ENCODE results near the gene RWDD1. TPM values are rescaled to one million over a fixed set of nuclear protein-coding genes. Genes with fewer than 3 reads are reported as not detected.

The RWDD1 gene
- total RNA-seq (2014; rRNA removed; shearing (Covaris generic)), result 9.1 and 15.4 TPM in 2 replicates

GRCh38 chr6:116570856-116571682 is at the start of gene RWDD1:
Gene RWDD1, plus strand, starts transcription at chr6:116571504. Its CDS starts 79 bp downstream, at chr6:116571583.
- peak; percentile 97 for DNase-seq (ENCODE audit: low spot score)

- no peak for DNase-seq (ENCODE audit: low spot score)
These were observed 48.4 kb upstream of the RWDD1 start for GRCh38 chr6:116522896-116523295.

GRCh38 chr6:116524236-116524635 is 47.1 kb upstream of the RWDD1 start:
- DNase-seq (ENCODE audit: low spot score), result no peak

- no peak for DNase-seq (ENCODE audit: low spot score)
These were observed 43.2 kb upstream of the RWDD1 start for GRCh38 chr6:116528133-116528532.

- DNase-seq (ENCODE audit: low spot score), result no peak
These were observed 42.5 kb upstream of the RWDD1 start for GRCh38 chr6:116528780-116529179.

- DNase-seq (ENCODE audit: low spot score), result no peak
These were observed 41.6 kb upstream of the RWDD1 start for GRCh38 chr6:116529466-116530290.

- DNase-seq (ENCODE audit: low spot score), result no peak
These were observed 40.9 kb upstream of the RWDD1 start for GRCh38 chr6:116530436-116530835.

GRCh38 chr6:116531675-116532570 is 39.4 kb upstream of the RWDD1 start:
- DNase-seq (ENCODE audit: low spot score), result peak; percentile 71

- DNase-seq (ENCODE audit: low spot score), result no peak
These were observed 37.9 kb upstream of the RWDD1 start for GRCh38 chr6:116533233-116533957.

GRCh38 chr6:116535109-116535508 is 36.2 kb upstream of the RWDD1 start:
- no peak for DNase-seq (ENCODE audit: low spot score)

GRCh38 chr6:116536216-116536621 is 35.1 kb upstream of the RWDD1 start:
- DNase-seq (ENCODE audit: low spot score), result peak; percentile 80

- DNase-seq (ENCODE audit: low spot score), result no peak
These were observed 28.9 kb upstream of the RWDD1 start for GRCh38 chr6:116542426-116542825.

- no peak for DNase-seq (ENCODE audit: low spot score)
These were observed 28.2 kb upstream of the RWDD1 start for GRCh38 chr6:116543149-116543548.

- DNase-seq (ENCODE audit: low spot score), result no peak
These were observed 25.7 kb upstream of the RWDD1 start, which contains the start of gene TRAPPC3L for GRCh38 chr6:116545651-116546050. Gene TRAPPC3L, minus strand, starts transcription at chr6:116545684. Its CDS starts 170 bp downstream, at chr6:116545514.

GRCh38 chr6:116547358-116547757 is 23.9 kb upstream of the RWDD1 start:
- DNase-seq (ENCODE audit: low spot score), result no peak

- DNase-seq (ENCODE audit: low spot score), result no peak
These were observed 20.5 kb upstream of the RWDD1 start for GRCh38 chr6:116550796-116551195.

GRCh38 chr6:116553451-116553850 is 17.9 kb upstream of the RWDD1 start, which contains the start of gene CALHM4:
Gene CALHM4, plus strand, starts transcription at chr6:116553751. Its CDS starts 43 bp downstream, at chr6:116553794.
- no peak for DNase-seq (ENCODE audit: low spot score)

GRCh38 chr6:116556065-116556464 is 15.2 kb upstream of the RWDD1 start:
- no peak for DNase-seq (ENCODE audit: low spot score)

GRCh38 chr6:116556814-116557415 is 14.4 kb upstream of the RWDD1 start:
- DNase-seq (ENCODE audit: low spot score), result no peak

- peak; percentile 81 for DNase-seq (ENCODE audit: low spot score)
These were observed 13.4 kb upstream of the RWDD1 start for GRCh38 chr6:116557893-116558292.

Measured in HT-29 (cell line).